Smooth muscle cell (in vitro differentiated cells): Measurements from ENCODE around the gene DDX5. TPM values are rescaled to one million over a fixed set of nuclear protein-coding genes. Genes with fewer than 3 reads are reported as not detected.

Source experiments
- DNase-seq: peaks from one replicate; lab custom pipeline; 2025; ENCODE audit not compliant: unreplicated experiment; lab: John Stamatoyannopoulos, UW
- H2AFZ ChIP-seq: fragments of 200-600 bp; sonication (generic); 2 replicates; pipeline ENCODE4 v1.6.0; 2016; ENCODE audit warnings: antibody characterized with exemption, low read depth, mild to moderate bottlenecking
- H3F3A ChIP-seq: fragments of 200-600 bp; sonication (generic); 2 replicates; pipeline ENCODE4 v1.6.0; 2017; ENCODE audit warnings: antibody characterized with exemption, low read depth
- H3K27ac ChIP-seq: fragments of 200-600 bp; sonication (generic); 2 replicates; pipeline ENCODE4 v1.5.1; 2016; ENCODE audit warnings: low read depth, mild to moderate bottlenecking
- H3K27me3 ChIP-seq: fragments of 200-600 bp; sonication (generic); 2 replicates; pipeline ENCODE4 v1.6.1; 2016; ENCODE audit warnings: low read depth, mild to moderate bottlenecking
- H3K36me3 ChIP-seq: fragments of 200-600 bp; sonication (generic); 2 replicates; pipeline ENCODE4 v1.5.1; 2016; ENCODE audit warnings: low read depth
- H3K4me1 ChIP-seq: fragments of 200-600 bp; sonication (generic); 2 replicates; pipeline ENCODE4 v1.5.1; 2016; ENCODE audit warnings: low read depth
- H3K4me2 ChIP-seq: fragments of 200-600 bp; sonication (generic); 2 replicates; pipeline ENCODE4 v1.6.0; 2016; ENCODE audit warnings: mild to moderate bottlenecking
- H3K4me3 ChIP-seq: fragments of 200-600 bp; sonication (generic); 2 replicates; pipeline ENCODE4 v1.5.1; 2016; ENCODE audit warnings: mild to moderate bottlenecking
- H3K79me2 ChIP-seq: fragments of 200-600 bp; sonication (generic); 2 replicates; pipeline ENCODE4 v1.6.0; 2016; ENCODE audit warnings: low read depth, mild to moderate bottlenecking
- H3K9ac ChIP-seq: fragments of 200-600 bp; sonication (generic); 2 replicates; pipeline ENCODE4 v1.6.0; 2016; ENCODE audit warnings: low read depth
- H3K9me3 ChIP-seq: fragments of 200-600 bp; sonication (generic); replicated peaks from 2 replicates; pipeline ENCODE4 v1.5.1; 2016; ENCODE audit warnings: low read depth
- H4K20me1 ChIP-seq: fragments of 200-600 bp; sonication (generic); 2 replicates; pipeline ENCODE4 v1.6.0; 2016; ENCODE audit warnings: low read depth
- WGBS: methylation state at CpG from one replicate; pipeline ENCODE4 v1.1.7; 2016; ENCODE audit warnings: low lambda C conversion rate; 5-methylcytosine and 5-hydroxymethylcytosine counted together
- polyA plus RNA-seq: library from polyadenylated mRNA; unstranded; fragments of >200 nt; fragmentation: Nextera tagmentation; extraction: Ambion mirVana; gene quantifications from 2 replicates; pipeline ENCODE4 v1.2.1, GENCODE V29; 2016
- total RNA-seq: library from RNA; depleted of rRNA; stranded (reverse); fragments of >200 nt; gene quantifications from 2 replicates; pipeline ENCODE4 v1.2.3, GENCODE V29; 2014
- TF ChIP-seq, protein P1 (sequence below): fragments of 200-600 bp; sonication (generic); IDR thresholded peaks from 2 replicates; pipeline ENCODE4 v1.5.1; 2017; ENCODE audit warnings: borderline replicate concordance, mild to moderate bottlenecking, antibody characterized with exemption; ENCODE audit not compliant: insufficient read depth, poor library complexity, severe bottlenecking

Gene DDX5
- total and polyA plus RNA-seq, 2 experiments from 2014 or later = 446 to 679 TPM

DNA sequence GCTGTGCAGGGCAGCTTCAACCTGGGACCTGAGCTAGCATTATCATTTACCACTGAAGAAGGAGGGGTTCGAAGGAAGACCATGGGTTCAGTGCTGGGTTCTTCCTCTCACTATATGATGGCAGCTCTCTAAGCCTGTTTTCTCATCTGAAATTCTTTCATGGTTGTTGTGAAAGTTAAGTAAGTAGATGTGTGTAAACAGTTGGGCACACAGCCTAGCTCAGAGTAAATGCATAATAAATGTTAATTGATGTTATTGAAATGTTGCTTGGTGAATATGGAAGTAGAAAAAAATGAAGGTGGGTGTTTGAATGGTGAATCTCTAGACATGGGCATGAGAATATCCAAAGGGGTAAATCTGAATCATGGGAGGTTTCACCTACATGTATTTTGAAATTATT lies 9.7 kb upstream of the DDX5 start:
- peaks cover 25% of the 10 kb centered on the region for H3K79me2 ChIP-seq
- TF ChIP-seq, protein P1, sequence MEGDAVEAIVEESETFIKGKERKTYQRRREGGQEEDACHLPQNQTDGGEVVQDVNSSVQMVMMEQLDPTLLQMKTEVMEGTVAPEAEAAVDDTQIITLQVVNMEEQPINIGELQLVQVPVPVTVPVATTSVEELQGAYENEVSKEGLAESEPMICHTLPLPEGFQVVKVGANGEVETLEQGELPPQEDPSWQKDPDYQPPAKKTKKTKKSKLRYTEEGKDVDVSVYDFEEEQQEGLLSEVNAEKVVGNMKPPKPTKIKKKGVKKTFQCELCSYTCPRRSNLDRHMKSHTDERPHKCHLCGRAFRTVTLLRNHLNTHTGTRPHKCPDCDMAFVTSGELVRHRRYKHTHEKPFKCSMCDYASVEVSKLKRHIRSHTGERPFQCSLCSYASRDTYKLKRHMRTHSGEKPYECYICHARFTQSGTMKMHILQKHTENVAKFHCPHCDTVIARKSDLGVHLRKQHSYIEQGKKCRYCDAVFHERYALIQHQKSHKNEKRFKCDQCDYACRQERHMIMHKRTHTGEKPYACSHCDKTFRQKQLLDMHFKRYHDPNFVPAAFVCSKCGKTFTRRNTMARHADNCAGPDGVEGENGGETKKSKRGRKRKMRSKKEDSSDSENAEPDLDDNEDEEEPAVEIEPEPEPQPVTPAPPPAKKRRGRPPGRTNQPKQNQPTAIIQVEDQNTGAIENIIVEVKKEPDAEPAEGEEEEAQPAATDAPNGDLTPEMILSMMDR = no peak
- H3K4me2 ChIP-seq = no peak overlapping the region
- 94% methylated on average over 1 of the region's 1 CpG for WGBS
- no peak overlapping the region for H3K9ac ChIP-seq
- H3K4me1 ChIP-seq = no peaks in the 10 kb centered on the region
- no peaks in the 10 kb centered on the region for H3K27me3 ChIP-seq
- H3K27ac ChIP-seq = no peak overlapping the region
- H3K4me3 ChIP-seq = no peak overlapping the region
- peaks cover 22% of the 10 kb centered on the region for H3K36me3 ChIP-seq
- no peak overlapping the region for H2AFZ ChIP-seq
- H4K20me1 ChIP-seq = peaks cover 62% of the 10 kb centered on the region
- no peak for DNase-seq
- no peaks in the 10 kb centered on the region for H3F3A ChIP-seq
- H3K9me3 ChIP-seq = no peaks in the 10 kb centered on the region

DNA sequence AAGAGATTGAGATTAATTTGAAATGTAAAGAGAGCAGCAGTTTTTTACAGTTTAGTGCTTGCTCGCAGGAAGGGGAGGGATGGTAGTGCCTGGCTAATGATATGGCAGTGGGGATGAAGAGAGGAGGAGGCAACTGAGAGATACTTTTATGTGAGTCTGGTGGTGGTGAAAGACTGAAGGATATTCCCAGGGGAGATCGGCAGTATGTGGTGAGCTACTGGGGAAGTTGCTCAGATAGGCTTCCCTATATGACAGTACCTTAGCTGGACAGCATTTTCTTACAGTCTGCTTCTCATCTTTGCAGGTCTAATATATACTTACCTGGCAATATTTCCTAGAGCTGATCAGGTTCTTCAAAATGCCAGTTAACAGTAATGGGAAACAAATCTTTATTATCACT lies 9.3 kb upstream of the DDX5 start:
- no peak overlapping the region for H2AFZ ChIP-seq
- no peaks in the 10 kb centered on the region for H3K4me1 ChIP-seq
- H3K9me3 ChIP-seq = no peaks in the 10 kb centered on the region
- TF ChIP-seq, protein P1 = no peak
- DNase-seq = no peak
- 94% methylated on average over 2 of the region's 2 CpGs for WGBS
- peaks cover 28% of the 10 kb centered on the region for H3K79me2 ChIP-seq
- H3K9ac ChIP-seq = no peak overlapping the region
- H3K4me2 ChIP-seq = no peak overlapping the region
- H3K27ac ChIP-seq = no peak overlapping the region
- H3F3A ChIP-seq = no peaks in the 10 kb centered on the region
- no peak overlapping the region for H3K4me3 ChIP-seq
- peaks cover 22% of the 10 kb centered on the region for H3K36me3 ChIP-seq
- H3K27me3 ChIP-seq = no peaks in the 10 kb centered on the region
- peaks cover 66% of the 10 kb centered on the region for H4K20me1 ChIP-seq

GRCh38 chr17:64509179-64509578 lies 3.1 kb upstream of the DDX5 start:
- H4K20me1 ChIP-seq = peaks cover 88% of the 10 kb centered on the region

DNA sequence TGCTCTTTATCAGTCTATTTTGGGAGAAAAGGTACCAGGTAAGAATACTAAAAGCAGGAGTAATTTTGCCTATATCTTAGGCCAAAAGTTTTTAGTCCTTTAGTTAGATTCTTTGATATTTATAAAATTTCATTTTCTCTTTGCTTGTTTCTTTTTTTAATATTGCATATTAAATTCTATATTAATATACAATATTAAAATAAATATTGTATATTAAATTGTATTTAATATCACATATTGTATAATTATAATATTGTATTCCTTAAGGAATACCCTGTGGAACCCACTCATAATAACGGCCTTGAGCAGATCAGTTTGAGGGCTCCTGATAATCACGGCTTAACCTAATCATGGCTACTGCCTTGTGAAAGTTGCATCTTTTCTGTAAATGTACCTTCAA lies 2.6 kb upstream of the DDX5 start:
- H3K36me3 ChIP-seq = peaks cover 6% of the 10 kb centered on the region
- peaks cover 89% of the 10 kb centered on the region for H4K20me1 ChIP-seq
- peak overlapping the region; percentile 100 for H3K9ac ChIP-seq

More at GRCh38 chr17:64509179-64509578, 3.1 kb upstream of the DDX5 start:
- TF ChIP-seq, protein P1 = no peak
- Histone ChIP-seq H3K9me3 (no peaks in the 10 kb centered on the region), H3K79me2 (peaks cover 69% of the 10 kb centered on the region), H3K27ac (no peak overlapping the region), H2AFZ (no peak overlapping the region), H3K4me3 (no peak overlapping the region), H3K27me3 (no peaks in the 10 kb centered on the region), H3K36me3 (peaks cover 6% of the 10 kb centered on the region), H3K4me2 (peak overlapping the region; percentile 86), H3F3A (peaks cover 5% of the 10 kb centered on the region), H3K4me1 (peaks cover 13% of the 10 kb centered on the region), H3K9ac (no peak overlapping the region)
- 97% methylated on average over 6 of the region's 6 CpGs for WGBS
- DNase-seq = no peak

More for the DNA sequence above, 2.6 kb upstream of the DDX5 start:
- DNase-seq = no peak
- TF ChIP-seq, protein P1 = no peak
- peak overlapping the region; percentile 86 for H3K4me2 ChIP-seq
- peaks cover 70% of the 10 kb centered on the region for H3K79me2 ChIP-seq
- peak overlapping the region; percentile 91 for H3K4me3 ChIP-seq
- no peaks in the 10 kb centered on the region for H3K27me3 ChIP-seq
- H3F3A ChIP-seq = peaks cover 10% of the 10 kb centered on the region
- WGBS = 84% methylated on average over 2 of the region's 2 CpGs
- H3K9me3 ChIP-seq = no peaks in the 10 kb centered on the region
- H3K27ac ChIP-seq = no peak overlapping the region
- H2AFZ ChIP-seq = no peak overlapping the region
- H3K4me1 ChIP-seq = peaks cover 18% of the 10 kb centered on the region
